Esophagus muscularis mucosa (tissue), 3 donors: Measurements from ENCODE around the gene NUP62.

ENCODE experiments used
- POLR2A ChIP-seq: fragments of 450-650 bp; IDR thresholded peaks from one replicate; pipeline ENCODE4 v1.6.1; 2017; ENCODE audit warnings: antibody characterized with exemption, moderate library complexity, mild to moderate bottlenecking, low read depth
- TF ChIP-seq, protein P1 (sequence below), 3 experiments: fragments of 200-600 bp in 2 of 3; fragments of 450-650 bp in 1 of 3; sonication (generic) in 2 of 3; IDR thresholded peaks; one replicate each; pipeline ENCODE4 v1.5.1; 2017 to 2019; ENCODE audit warnings: antibody characterized with exemption in 3 of 3, mild to moderate bottlenecking in 2 of 3, moderate library complexity in 1 of 3

DNA sequence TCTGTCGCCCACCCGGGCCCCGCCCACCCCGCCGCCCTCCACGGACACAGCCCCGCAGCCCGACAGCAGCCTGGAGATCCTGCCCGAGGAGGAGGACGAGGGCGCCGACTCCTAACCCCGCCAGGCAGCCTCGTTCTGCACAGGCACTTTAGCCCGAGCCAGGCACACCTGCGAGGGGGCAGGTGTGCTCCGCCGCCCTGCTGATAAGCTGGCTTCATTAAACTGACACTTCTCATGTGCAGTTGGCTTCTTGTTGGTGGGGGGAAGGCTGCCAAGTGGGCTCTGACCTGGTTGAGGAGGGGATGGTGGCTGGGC lies 40.8 kb downstream of the NUP62 start:
- TF ChIP-seq, protein P1, sequence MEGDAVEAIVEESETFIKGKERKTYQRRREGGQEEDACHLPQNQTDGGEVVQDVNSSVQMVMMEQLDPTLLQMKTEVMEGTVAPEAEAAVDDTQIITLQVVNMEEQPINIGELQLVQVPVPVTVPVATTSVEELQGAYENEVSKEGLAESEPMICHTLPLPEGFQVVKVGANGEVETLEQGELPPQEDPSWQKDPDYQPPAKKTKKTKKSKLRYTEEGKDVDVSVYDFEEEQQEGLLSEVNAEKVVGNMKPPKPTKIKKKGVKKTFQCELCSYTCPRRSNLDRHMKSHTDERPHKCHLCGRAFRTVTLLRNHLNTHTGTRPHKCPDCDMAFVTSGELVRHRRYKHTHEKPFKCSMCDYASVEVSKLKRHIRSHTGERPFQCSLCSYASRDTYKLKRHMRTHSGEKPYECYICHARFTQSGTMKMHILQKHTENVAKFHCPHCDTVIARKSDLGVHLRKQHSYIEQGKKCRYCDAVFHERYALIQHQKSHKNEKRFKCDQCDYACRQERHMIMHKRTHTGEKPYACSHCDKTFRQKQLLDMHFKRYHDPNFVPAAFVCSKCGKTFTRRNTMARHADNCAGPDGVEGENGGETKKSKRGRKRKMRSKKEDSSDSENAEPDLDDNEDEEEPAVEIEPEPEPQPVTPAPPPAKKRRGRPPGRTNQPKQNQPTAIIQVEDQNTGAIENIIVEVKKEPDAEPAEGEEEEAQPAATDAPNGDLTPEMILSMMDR (IDR thresholded peaks at IDR 0.05) = no peak
- TF ChIP-seq POLR2A = no peak
